ENCODE data around the gene GUCY1B1. TPM values are rescaled to one million over a fixed set of nuclear protein-coding genes. Genes with fewer than 3 reads are reported as not detected.

The GUCY1B1 gene
- total and polyA plus RNA-seq, 2 donors (not counting 1 experiment from before 2014, with no cell fraction given) = 37.8 to 38.1 TPM

- DNase-seq (ENCODE audit: low read depth in 2 of 2) = no peak
- Histone ChIP-seq H3K9ac (ENCODE audit: insufficient read depth, low read length) (no peak overlapping the region), H3K4me1 (ENCODE audit: control insufficient read depth, extremely low read depth, insufficient read depth, low read length) (no peaks in the 10 kb centered on the region), H3K9me3 (ENCODE audit: control insufficient read depth, insufficient read depth, low read depth, low read length) (no peaks in the 10 kb centered on the region), H3K4me3 (replicated peaks in 1 of 4; ENCODE audit: control extremely low read depth in 1 of 4, insufficient read depth in 1 of 4, low read depth in 3 of 4, low read length in 4 of 4) (no peak overlapping the region), H3K79me2 (ENCODE audit: control insufficient read depth, insufficient read depth, low read length) (no peaks in the 10 kb centered on the region), H3K36me3 (ENCODE audit: control insufficient read depth, insufficient read depth, low read length) (no peaks in the 10 kb centered on the region), H2AFZ (ENCODE audit: low read length) (no peak overlapping the region), H3K27me3 (ENCODE audit: control insufficient read depth, insufficient read depth, low read length) (no peaks in the 10 kb centered on the region), H3K27ac (ENCODE audit: insufficient read depth, low read length) (no peak overlapping the region), H4K20me1 (ENCODE audit: control insufficient read depth, extremely low read depth, insufficient read depth, low read length) (no peaks in the 10 kb centered on the region), H3K4me2 (ENCODE audit: extremely low read depth, insufficient read depth, low read length) (no peak overlapping the region)
- TF ChIP-seq EZH2 (IDR thresholded peaks at IDR 0.05; ENCODE audit: low read length, missing control alignments) = no peak
- TF ChIP-seq, protein P1, sequence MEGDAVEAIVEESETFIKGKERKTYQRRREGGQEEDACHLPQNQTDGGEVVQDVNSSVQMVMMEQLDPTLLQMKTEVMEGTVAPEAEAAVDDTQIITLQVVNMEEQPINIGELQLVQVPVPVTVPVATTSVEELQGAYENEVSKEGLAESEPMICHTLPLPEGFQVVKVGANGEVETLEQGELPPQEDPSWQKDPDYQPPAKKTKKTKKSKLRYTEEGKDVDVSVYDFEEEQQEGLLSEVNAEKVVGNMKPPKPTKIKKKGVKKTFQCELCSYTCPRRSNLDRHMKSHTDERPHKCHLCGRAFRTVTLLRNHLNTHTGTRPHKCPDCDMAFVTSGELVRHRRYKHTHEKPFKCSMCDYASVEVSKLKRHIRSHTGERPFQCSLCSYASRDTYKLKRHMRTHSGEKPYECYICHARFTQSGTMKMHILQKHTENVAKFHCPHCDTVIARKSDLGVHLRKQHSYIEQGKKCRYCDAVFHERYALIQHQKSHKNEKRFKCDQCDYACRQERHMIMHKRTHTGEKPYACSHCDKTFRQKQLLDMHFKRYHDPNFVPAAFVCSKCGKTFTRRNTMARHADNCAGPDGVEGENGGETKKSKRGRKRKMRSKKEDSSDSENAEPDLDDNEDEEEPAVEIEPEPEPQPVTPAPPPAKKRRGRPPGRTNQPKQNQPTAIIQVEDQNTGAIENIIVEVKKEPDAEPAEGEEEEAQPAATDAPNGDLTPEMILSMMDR (conservative IDR thresholded peaks at IDR 0.05 in 1 of 2, IDR thresholded peaks at IDR 0.05 in 1 of 2; ENCODE audit: low read depth in 1 of 2, low read length in 2 of 2) = no peak
Observed at GRCh38 chr4:155712846-155713245, 46.0 kb upstream of the GUCY1B1 start.

DNA sequence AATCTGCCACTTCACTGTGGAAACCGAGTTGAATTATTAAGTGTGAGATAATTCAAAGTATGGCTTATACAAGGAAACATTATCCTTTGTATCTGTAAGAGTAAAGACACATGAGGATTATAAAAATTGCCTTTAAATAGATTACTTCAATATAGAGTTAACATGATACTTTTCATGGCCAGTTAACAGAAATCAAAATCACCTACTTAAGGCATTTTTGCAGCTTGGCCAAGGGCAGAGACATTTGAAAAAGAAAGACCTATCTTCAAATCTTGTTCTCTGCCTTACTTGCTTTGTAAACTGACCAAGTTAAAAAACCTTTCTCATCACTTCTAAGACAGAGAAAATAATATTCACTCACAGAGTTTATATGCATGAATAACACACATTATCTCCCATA is 44.9 kb upstream of the GUCY1B1 start:
- Histone ChIP-seq H3K9ac (ENCODE audit: insufficient read depth, low read length) (no peak overlapping the region), H2AFZ (ENCODE audit: low read length) (no peak overlapping the region), H3K4me3 (replicated peaks in 1 of 4; ENCODE audit: control extremely low read depth in 1 of 4, insufficient read depth in 1 of 4, low read depth in 3 of 4, low read length in 4 of 4) (no peak overlapping the region), H3K27me3 (ENCODE audit: control insufficient read depth, insufficient read depth, low read length) (no peaks in the 10 kb centered on the region), H3K4me1 (ENCODE audit: control insufficient read depth, extremely low read depth, insufficient read depth, low read length) (no peaks in the 10 kb centered on the region), H3K79me2 (ENCODE audit: control insufficient read depth, insufficient read depth, low read length) (no peaks in the 10 kb centered on the region), H3K27ac (ENCODE audit: insufficient read depth, low read length) (no peak overlapping the region), H3K4me2 (ENCODE audit: extremely low read depth, insufficient read depth, low read length) (no peak overlapping the region), H3K36me3 (ENCODE audit: control insufficient read depth, insufficient read depth, low read length) (no peaks in the 10 kb centered on the region), H4K20me1 (ENCODE audit: control insufficient read depth, extremely low read depth, insufficient read depth, low read length) (no peaks in the 10 kb centered on the region), H3K9me3 (ENCODE audit: control insufficient read depth, insufficient read depth, low read depth, low read length) (no peaks in the 10 kb centered on the region)
- TF ChIP-seq, protein P1 (conservative IDR thresholded peaks at IDR 0.05 in 1 of 2, IDR thresholded peaks at IDR 0.05 in 1 of 2; ENCODE audit: low read depth in 1 of 2, low read length in 2 of 2) = no peak
- TF ChIP-seq EZH2 (IDR thresholded peaks at IDR 0.05; ENCODE audit: low read length, missing control alignments) = no peak
- DNase-seq (ENCODE audit: low read depth in 2 of 2) = peak in 1 of 2 donors; percentile 39

DNA sequence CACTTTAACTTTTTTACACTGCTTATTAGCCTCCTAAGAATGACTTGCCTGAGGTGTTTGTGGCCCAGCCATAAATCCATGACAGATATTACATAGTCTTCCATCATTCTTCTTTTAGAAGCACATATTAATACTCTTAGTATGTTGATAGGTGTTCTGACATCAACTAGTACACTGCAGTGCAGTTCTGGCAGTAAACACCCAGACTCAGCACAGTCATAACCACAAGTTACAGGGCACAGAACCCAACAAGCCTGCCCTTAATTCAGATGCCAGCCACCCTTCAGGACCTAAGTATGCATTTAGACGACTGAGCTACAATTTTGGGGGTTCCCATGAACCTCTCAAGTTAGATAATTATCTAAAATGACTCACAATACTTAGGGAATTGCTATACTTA is 36.5 kb upstream of the GUCY1B1 start:
- Histone ChIP-seq H3K36me3 (ENCODE audit: control insufficient read depth, insufficient read depth, low read length) (no peaks in the 10 kb centered on the region), H3K27me3 (ENCODE audit: control insufficient read depth, insufficient read depth, low read length) (no peaks in the 10 kb centered on the region), H3K4me2 (ENCODE audit: extremely low read depth, insufficient read depth, low read length) (no peak overlapping the region), H2AFZ (ENCODE audit: low read length) (no peak overlapping the region), H3K4me1 (ENCODE audit: control insufficient read depth, extremely low read depth, insufficient read depth, low read length) (peaks cover 4% of the 10 kb centered on the region), H4K20me1 (ENCODE audit: control insufficient read depth, extremely low read depth, insufficient read depth, low read length) (no peaks in the 10 kb centered on the region), H3K4me3 (replicated peaks in 1 of 4; ENCODE audit: control extremely low read depth in 1 of 4, insufficient read depth in 1 of 4, low read depth in 3 of 4, low read length in 4 of 4) (no peak overlapping the region), H3K9me3 (ENCODE audit: control insufficient read depth, insufficient read depth, low read depth, low read length) (no peaks in the 10 kb centered on the region), H3K27ac (ENCODE audit: insufficient read depth, low read length) (peak overlapping the region; percentile 6), H3K79me2 (ENCODE audit: control insufficient read depth, insufficient read depth, low read length) (no peaks in the 10 kb centered on the region), H3K9ac (ENCODE audit: insufficient read depth, low read length) (no peak overlapping the region)
- TF ChIP-seq, protein P1 (conservative IDR thresholded peaks at IDR 0.05 in 1 of 2, IDR thresholded peaks at IDR 0.05 in 1 of 2; ENCODE audit: low read depth in 1 of 2, low read length in 2 of 2) = no peak
- TF ChIP-seq EZH2 (IDR thresholded peaks at IDR 0.05; ENCODE audit: low read length, missing control alignments) = no peak
- DNase-seq (ENCODE audit: low read depth in 2 of 2) = no peak

Measured in fibroblast of lung (primary cell).